Measurements from ENCODE around the gene NUDT3.

- TF ChIP-seq PHF8 (IDR thresholded peaks at IDR 0.05; ENCODE audit: borderline replicate concordance, low read depth) (no peak), JUN (IDR thresholded peaks at IDR 0.05) (no peak), SMC3 (IDR thresholded peaks at IDR 0.05) (no peak), CTCF (IDR thresholded peaks at IDR 0.05) (no peak), MAX (IDR thresholded peaks at IDR 0.05) (no peak), E2F6 (IDR thresholded peaks at IDR 0.05; ENCODE audit: borderline replicate concordance, low read depth) (no peak), JUNB (IDR thresholded peaks at IDR 0.05) (no peak)
Observed at GRCh38 chr6:34416877-34417371, 24.5 kb upstream of the NUDT3 start.

All from A549 (cell line).